CD1c-positive myeloid dendritic cell (primary cell): ENCODE measurements around the gene CCL28.

Experiments
- DNase-seq: peaks from one replicate; pipeline ENCODE4 v3.0.0-alpha.2; 2016; ENCODE audit errors: extremely low spot score

Gene CCL28

DNA sequence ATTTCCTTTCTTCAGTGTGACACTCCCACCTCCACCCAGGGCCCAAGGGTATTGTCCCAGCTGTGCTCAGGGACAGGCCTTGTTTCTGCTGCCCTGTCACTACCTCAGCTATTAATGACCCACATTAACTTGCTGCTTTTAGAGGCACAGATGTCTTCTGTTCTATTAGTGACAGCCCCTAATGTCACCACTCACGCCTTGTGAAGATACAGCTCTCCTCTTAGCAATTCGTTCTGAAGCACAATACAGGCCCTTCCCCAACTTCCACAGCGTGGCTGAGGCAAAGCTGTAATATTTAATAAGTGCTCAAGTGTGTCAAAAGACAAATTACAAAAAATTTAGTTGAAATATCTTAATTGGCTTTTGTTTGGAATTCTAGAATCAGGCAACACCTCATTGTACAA, 54.3 kb downstream of the CCL28 start:
- DNase-seq, result no peak

DNA sequence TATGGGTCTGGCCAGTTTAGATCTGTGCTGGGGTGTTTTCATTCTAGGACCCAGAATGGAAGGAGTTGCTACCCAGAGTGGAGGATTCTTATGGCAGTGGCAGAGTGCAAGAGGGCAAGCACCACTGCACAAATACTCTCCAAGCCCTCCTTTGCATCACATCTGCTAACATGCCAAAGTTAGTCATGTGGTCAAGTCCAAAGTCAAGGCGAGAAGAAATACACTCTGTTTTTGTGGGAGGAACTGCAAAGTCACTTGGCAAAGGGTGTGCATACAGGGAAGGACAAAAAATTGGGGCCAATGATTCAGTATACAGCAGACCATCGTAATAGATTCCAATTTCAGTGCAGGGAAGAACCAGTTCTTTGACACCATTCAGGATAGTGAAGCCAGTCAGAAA, 55.1 kb downstream of the CCL28 start:
- no peak for DNase-seq

DNA sequence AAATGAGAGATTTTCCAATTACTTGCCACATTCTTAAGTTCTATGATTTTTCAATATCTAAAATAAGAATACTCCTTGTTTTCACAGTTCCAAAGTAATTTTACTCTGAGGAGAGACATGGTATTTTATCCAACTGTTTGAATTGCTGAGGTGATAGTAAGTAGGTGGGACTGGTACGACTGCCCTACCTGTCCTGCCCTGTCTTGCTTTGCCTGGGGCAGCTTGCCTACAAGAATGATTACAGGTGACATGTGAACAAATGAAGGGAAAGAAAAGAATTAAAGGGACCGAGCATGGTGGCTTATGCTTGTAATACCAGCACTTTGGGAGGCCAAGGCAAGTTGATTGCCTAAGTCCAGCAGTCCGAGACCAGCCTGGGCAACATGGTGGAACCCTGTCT, 57.4 kb downstream of the CCL28 start:
- no peak for DNase-seq

GRCh38 chr5:43353668-43354067, 58.5 kb downstream of the CCL28 start:
- DNase-seq, result no peak

GRCh38 chr5:43352915-43353314, 59.3 kb downstream of the CCL28 start:
- no peak for DNase-seq

DNA sequence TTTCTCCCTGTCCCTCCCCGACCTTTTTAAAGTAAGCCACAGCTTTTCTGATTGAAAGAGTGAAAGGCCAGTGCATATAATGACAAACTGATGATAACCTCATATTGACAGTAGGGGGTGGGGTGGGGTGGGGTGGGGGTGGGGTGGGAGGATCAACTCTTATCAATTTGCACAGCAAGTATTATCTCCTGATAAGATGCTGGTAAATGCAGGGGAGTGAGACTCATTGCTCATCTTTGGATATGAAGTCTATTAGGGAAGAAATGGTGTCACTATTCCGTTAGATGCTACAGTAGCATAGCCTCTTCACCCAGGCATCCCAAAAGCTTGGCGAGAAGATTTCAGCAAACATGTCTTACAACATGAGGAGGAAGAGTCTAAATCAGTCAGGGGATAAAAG, 60.1 kb downstream of the CCL28 start:
- no peak for DNase-seq

DNA sequence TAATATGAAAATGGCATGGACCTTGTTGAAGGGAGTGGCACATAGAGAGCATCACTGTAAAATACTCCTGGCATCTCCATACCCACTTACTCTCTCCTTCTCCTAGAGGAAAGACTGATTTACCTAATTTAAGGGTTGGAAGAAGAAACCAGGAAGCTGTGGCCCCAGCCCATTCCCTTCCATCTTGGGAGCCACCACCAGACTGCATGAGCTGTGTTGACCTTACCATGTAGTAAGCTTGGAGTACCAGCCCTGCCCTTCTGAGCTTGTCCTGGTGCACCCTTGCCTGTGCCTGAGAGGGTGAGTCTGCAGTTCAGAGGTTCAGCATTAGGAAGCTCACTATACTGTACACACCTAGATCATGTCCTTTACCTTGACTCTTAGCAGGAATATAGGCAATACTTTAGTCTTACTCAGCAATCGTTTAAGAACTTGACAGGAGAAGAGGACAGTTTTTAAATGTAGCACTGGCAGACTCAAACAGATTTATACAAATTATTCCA, 63.3 kb downstream of the CCL28 start:
- DNase-seq, result no peak

GRCh38 chr5:43348207-43348606, 64.0 kb downstream of the CCL28 start:
- no peak for DNase-seq

DNA sequence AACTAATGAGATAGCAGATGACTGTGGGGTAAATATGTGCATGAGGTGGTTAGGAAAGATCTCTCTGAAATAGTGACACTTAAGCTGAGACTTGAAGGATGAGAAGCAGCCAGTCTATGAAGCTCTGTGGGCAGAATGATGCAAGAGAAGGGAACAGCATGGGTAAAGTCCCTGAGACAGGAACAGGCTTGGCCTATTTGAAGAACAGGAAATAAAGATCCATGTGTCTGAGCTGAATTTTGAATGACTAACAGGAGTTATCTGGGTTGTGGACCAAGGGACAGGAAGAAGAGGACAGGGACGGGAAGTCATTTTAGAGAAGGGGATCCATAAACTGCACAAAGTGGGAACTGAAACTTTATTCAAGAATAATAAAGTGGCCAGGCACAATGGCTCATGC, 73.3 kb downstream of the CCL28 start:
- DNase-seq, result peak; percentile 66

- DNase-seq, result no peak
Observed at GRCh38 chr5:43336159-43336558, 76.0 kb downstream of the CCL28 start.

DNA sequence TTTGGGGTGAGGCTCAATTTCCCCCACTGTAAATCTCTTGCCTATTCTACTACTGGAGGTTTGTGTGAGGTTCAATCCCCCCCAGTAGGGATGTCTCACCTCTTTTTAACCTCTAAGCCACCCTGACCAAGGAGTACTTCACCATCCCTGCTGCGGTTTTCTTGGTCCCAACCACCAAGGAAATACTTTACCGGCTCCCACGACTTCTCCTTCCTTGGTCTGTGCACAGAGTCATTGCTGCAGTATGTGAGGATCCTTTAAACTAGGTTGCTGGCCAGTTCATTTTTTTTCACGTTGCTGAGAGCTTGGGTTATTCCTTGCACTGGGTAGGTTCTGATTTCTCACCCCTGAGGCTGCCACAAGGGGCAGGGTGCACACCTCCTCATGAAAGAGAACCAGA, 76.5 kb downstream of the CCL28 start:
- no peak for DNase-seq

GRCh38 chr5:43332401-43332800, 79.8 kb downstream of the CCL28 start:
- DNase-seq, result no peak
